ENCODE measurements around the gene SNN.

Gene SNN

DNA sequence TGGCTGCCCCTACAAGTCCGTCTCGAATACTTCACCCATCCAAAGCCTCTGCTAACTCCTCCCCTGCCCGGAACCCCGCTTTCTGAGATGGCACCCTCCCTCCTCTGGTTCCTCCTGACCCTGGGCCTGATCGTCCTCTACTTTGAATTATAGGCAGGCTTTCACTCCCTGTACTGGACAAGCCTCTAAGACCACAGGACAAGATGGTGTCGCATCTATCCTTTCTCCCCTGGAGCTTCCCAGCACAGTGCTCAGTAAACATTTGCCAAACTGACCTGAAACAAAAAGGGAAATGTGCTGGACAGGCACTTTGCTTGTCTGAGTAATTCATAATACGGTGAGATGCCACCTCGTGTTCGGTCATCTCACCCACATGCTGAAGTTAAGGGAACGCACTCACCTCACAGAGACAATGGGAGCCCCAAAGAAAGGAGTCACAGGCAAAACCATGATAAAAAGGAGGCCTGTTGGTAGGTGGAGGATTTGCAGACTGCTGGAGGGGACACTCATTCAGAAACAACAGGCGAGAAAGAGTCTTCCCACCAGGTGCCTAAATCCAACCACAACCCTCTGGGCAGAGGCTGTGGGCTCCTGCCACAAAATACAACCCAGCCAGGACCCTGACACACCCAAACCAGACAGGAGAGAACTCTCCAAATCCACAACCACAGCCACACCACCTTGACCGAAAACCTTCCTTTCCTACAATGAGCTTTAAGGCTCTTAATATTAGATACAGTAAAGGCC lies 28.2 kb downstream of the SNN start:
- DNase-seq (ENCODE audit: low read depth, low spot score), result no peak

DNA sequence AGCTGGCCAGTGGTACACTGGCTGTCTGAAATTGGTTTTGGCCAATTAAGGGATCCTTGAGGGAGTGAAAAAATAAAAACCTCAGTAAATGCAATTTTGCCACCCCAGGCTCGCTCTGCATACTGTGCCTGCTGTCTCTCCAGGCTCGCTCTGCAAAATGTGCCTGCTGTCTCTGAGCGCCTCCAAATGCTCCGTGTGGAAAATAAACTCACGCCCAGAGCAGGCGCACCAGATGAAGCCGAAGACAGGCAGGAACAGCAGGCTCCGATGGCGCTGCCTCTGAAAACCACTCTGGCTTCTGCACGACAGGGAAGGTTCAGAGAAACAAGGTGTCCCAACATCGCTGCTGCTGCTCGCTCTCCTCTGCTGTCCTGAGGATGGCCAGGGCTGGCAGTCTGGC lies 29.1 kb downstream of the SNN start:
- DNase-seq (ENCODE audit: low read depth, low spot score), result no peak

DNA sequence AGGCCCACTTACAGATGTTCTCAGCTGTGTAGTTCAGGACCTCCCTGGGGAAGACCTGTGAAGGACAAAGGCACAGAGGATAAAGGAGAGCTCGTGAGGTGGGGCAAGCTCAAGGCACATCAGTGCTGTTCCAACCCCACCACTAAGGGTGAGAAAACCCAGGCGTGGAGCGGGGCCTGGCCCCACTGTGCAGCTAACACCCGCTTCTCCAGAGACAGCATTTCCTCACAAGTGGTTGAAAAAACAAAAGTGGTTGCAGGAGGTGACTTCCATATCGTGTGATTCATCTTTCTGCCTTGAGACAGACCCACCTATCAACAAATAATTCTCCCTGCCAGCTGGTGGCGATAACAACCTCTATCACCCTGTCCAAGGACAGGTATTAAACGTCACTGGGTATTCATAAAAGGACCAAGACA lies 30.0 kb downstream of the SNN start:
- no peak for DNase-seq (ENCODE audit: low read depth, low spot score)

DNA sequence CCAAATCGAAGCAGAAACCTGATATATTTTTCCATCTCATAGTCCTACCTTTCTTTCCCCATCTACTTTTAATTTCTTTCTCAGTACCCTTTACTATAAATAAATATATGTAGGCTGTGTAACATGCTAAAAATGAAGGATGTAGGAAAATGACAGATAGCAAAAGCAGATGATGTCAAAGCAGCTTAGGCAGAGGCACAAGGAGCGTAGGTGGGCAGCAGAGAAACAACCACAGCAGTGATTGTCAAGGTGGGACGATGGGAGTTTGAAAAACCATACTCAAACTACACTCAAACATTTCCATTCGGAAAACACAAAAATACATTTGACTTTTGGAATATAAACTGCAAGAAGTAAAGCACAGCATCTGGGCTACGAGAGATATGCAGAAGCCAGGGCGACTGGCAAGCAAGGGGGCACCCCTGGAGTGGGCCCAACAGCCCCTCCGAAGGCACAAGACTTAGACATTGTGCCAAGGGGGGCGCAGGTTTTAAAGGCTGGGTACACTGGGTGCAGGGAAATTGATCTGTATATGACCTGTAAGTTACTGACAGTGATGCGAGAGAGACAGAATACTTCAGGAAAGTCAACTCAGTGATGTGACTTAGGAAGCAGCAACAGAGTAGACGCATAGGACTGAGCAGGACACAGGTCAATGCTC lies 31.1 kb downstream of the SNN start:
- DNase-seq (ENCODE audit: low read depth, low spot score), result no peak

DNA sequence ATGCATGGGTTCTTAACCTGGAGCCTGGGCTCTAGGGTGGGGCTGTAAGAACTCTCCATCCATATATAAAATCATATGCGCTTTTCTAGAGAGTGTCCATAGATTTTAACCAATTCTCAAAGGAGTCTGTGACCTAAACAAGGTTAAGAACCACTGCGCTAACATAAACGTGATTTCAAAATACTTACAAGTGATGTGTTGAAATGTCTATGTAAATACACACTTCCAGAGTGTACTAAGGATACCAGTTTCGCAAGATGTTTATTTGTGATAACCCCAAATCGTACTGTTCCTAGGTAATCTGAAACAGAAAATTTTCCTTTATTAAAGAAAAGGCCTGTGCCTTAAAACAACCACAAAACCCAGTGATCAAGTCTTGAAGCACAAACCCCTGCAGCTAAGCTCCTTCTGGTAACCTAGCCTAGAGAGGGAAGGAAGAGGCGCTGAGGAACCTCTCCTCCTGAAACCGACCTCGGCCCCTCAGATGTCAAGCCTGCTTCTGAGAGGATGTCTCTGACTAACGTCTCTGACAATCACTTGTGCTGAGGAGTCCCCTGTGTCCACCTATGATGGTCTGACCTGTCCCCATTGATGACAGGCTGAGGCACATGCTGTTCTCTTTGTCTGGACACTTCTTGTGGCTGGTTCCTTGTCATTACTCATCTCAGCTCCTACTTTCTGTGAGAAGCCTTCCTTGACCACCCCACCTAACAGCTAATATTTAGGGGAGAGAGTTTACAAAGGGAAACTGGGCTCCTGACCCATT lies 32.2 kb downstream of the SNN start:
- no peak for DNase-seq (ENCODE audit: low read depth, low spot score)

DNA sequence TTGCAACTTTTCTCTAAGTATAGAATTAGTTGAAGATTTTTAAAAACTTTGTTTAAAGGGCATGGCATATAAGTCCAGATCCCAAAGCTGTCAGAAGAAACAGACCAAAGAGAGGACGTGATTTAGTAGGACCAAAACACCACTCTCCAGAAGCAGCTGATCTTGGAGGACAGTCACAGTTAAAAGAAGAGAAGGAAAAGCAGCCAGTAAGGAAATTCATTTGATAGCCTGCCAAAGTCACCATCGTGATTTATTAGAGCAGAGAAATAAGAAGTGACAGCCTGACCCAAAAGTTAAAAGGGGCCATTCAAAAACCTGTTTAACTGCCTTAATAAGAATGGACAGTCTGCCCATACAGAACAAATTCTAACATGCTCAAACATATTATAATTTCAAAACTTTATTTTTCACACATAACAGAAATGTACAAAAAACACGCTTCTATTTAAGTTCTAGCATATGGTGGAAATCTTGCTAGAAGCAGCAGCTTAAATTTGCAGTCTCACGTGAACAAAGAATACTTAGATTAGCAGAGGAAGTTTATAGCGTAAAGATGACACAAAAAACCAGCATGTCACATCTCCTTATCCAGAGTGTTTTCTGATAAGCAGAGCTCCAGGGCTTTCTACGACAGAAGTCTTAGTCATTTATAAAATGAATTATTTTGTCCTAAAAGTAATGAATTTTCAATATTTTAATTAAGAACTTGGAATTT lies 37.2 kb downstream of the SNN start:
- no peak for DNase-seq (ENCODE audit: low read depth, low spot score)

DNA sequence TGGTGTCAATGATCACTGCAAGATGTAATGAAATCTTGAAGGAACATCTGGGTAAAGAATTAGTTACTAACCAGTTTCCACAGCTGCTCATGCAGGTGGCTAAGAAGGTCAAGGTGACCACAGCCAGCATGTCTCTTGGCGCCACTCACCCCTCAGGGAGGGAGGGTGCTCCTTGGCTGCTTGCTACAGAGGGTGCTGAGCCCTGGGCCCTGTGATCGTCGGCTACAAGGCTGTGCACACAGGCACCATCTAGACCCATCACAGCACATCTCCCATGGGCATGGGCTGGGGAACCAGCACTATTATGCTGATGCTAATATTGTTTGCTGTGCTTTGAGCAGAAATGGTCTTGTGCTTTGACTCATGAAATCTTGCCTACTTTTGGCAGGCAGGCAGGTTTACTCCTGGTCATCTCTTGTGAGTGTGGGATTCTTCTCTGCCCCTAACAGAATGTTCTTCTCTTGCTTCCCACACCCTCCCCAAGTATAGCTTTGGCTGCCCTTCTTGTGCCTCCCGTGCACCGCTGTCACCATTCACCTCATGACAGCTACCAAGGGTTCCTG lies 38.0 kb downstream of the SNN start:
- DNase-seq (ENCODE audit: low read depth, low spot score), result no peak

DNA sequence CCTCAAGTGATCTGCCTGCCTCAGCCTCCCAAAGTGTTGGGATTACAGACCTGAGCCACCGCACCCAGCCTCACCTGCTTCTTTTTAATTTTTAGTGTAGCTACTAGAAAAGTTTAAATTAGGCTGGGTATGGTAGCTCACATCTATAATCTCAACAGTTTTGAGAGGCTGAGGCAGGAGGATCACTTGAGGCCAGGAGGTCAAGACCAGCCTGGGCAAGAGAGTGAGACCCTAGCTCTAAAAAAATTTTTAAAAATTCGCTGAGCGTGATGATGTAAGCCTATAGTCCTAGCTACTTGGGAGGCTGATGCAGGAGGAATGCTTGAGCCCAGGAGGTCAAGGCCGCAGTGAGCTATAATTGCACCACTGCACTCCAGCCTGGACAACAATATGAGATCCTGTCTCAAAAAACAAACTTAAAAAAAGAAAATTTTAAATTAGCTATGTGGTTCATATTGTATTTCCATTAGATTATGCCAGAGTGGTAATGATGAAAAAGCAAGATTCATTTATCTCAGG lies 39.5 kb downstream of the SNN start:
- DNase-seq (ENCODE audit: low read depth, low spot score), result no peak

DNA sequence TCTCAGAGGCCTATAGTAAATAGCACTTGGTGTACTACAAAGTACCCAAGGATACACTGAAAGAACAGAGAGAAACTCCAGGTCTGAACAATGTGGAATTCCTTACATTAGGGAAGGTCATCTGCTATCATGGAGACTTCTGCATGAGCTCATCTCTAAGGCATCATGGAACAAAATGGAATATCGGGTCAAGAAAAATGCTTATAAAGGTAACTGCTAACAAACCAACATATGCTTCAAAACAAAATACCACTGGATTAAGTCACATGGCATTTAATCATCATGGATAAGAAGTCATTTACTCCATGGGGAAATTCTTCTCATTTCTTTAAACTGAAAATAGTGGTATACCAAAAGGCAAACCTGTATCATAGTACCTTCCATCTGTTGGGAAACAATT lies 40.2 kb downstream of the SNN start:
- no peak for DNase-seq (ENCODE audit: low read depth, low spot score)

DNA sequence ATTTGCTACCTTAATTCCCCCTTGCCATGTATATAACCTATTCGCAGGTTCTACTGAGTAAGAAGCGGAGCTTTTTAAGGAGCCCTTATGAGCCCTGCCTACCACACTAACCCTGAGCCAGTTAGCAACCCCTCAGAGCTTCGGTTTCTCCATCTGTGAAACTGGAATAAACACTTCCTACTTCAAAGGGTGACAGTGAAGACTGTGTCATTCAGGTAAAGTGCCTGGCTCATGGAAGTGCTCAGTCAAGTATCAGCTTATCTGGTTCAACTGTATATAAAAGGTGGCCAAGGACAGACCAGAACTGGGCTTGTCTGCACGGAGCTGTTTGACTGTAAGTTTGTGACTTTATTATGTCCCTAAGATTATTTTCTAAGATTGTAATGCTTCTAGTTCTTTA lies 43.4 kb downstream of the SNN start:
- no peak for DNase-seq (ENCODE audit: low read depth, low spot score)

DNA sequence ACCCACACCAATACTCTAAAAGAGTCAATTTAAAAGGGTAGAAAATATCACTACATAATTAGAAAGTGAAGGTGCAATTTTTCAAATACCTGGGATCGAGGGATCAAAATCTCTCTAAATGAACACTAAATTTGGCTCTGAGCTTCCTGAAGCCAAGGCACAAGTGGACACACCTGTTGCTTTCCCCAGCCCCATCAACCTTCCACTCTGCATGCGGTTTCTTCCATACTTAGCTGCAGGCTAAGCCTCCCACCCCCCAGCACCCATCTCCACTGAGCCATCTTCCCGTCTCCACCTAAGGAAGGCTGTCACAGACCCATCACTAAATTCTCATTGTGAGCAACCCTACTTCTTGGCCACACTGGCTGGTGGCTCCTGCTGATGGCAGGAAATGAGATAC lies 43.9 kb downstream of the SNN start:
- no peak for DNase-seq (ENCODE audit: low read depth, low spot score)

DNA sequence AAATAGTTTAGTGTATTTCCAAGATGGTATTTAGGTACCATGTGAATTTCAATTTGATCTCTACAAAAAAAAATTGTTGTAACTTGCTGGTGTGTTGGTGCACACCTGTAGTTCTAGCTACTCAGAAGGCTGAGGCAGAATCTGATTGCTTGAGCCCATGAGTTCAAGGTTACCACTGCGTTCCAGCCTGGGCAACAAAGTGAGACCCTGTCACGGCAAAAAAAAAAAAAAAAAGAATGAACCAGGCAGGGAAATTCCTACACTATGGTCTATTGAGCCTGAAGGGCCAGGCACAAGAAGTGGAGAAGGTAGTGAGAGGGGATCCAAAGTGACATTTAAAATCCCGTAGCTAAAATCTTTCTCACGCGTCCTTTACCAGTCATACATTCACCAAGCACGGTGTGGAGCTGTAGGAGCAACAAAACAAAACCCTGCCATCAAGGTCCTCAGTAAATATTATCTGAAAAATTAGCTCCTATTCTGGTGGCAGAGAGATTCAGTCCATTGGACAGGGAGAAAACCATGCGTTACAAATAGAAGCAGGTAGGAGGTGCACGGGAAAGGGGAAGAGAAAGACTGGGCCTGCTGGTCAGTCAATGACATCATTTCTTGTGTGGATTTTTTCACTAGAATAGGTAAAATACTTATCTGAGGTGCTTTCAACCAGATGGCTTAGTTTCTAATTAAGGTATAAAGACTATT lies 47.1 kb downstream of the SNN start:
- no peak for DNase-seq (ENCODE audit: low read depth, low spot score)

DNA sequence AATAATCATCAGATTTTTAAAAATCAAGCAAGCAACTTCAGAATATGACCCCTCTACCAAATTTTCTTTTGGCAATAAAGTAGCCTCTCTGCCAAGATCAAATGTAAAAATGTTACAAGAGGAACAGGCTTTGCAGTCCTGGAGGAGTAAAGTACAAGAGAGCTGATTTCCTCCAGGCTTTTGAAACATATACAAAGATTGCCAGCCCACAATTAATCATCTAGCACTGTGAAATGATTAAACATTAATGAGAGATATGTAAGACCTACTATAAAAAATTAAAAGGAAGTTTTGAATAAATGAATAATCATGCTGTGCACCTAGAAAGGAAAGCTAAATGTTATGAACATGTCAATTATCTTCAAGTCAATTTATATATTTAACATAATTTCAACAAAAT lies 48.1 kb downstream of the SNN start:
- no peak for DNase-seq (ENCODE audit: low read depth, low spot score)

DNA sequence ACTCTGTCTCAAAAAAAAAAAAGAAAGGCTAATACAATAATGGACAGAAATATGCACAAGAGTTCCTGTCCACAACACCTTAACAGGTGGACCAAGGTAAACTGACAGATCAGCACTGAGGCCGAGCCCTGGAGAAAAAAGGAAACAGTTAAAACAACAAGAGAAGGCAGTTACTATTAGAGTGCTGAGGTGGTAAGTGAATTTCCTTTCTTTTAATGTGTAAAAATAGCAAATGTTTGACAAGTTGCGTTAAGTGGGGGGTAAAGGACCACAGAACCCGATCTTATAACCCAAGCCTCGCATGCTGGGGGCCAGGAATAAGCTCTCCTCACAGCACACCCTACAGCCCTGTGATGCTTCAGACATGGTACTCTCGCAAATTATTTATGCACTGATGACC lies 49.6 kb downstream of the SNN start:
- no peak for DNase-seq (ENCODE audit: low read depth, low spot score)

DNA sequence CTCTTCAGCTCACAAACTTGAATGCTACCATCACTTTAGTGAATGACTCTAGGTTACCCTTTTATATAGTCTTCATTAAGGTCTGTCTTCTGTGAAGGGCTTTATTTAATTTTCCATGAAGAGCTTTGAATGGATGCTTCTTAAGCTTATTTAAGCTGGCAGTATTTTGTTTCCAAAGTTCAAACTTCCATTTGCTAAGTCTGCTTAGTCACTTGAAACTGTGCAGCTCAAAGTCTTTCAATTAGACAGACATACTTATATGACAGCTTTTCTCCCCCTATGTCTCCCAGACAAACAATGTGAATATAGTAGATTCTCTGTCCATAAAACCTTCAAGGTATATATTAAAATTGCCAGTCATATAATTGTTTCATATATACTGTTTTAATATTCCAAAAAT lies 50.9 kb downstream of the SNN start:
- DNase-seq (ENCODE audit: low read depth, low spot score), result no peak

DNA sequence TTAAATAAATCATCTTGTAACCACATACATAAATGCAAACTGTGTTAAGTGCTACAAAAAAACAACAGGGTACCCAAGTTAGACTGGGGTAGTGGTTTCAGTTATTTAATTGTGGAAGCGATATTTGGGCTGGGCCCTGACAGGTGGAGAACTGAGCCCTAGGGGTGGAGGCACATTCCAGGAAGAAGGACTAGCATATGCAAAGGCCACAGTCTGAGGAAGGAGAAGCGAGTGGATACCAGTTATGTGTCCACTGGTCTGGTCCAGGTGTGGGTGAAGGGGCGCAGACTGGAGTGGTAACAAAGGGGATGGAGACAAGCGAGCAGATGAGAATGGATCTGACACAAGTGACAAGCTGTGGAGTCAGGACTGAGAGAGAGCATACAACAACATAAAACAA lies 51.5 kb downstream of the SNN start:
- DNase-seq (ENCODE audit: low read depth, low spot score), result no peak

DNA sequence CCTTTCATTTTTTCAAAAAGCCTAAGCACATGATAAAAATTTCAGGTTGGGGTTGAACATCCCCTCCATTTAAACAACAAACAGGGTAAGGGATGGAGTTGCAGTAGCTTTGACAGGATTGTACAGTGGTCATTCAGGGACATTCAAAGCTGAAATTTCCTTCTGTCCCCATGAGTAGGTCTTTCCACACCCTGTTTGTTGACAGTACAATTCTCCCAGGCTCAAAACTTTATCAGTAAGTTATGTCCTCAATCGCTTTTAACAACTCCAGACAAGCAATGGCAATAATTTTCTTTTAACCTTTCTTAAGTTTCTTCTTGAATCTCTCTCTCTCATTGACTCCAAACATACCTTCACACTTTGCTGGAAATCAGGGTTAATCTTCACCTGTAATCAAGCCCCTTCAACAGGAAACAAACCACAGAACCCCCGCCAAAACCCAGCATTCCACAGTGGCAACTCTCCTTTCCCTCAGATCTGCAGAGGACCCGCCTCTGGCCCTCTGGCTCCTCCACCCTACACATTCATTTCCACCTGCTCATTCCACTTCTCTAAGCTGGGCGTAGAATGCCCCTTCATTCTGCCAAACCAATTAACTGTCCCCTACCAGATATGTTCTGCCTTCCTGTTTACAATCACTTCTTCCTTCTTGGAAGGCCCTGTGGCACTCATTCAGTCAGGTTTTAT lies 53.7 kb downstream of the SNN start:
- no peak for DNase-seq (ENCODE audit: low read depth, low spot score)

DNA sequence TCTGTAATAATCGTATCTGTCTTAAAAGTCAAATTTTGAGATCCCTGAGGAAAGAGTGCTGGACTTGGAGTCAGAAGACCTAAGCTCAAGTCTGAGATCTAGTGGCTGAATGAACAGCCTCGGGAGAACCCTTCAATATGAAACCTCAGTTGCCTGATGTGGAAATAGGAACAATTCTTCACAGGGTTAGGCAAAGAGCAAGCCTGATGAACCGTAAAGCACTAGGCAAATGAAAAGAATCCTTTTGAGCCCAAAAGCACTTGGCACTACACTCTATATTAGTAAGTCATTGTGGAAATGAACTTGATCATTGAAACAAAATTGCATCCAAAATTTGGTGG lies 54.2 kb downstream of the SNN start:
- DNase-seq (ENCODE audit: low read depth, low spot score), result no peak

DNA sequence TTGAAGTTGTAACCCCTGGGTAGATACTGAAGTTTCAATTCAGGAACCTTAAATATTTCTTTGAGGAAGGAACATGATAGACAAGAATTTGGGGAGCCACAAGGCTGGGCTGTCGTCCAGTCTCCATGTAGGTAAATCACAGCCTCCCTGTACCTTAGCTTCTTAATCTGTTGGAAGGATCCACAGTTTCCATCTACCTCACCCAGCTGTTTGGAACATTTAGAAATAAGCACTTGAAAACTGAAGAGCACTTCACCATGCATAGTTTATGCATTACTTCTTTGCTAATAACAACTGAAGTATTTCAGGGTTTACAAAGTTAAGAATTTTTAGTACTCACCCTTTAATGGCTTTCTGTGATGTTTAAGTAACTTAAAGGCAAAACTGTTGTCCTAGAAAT lies 57.2 kb downstream of the SNN start:
- DNase-seq (ENCODE audit: low read depth, low spot score), result no peak

DNA sequence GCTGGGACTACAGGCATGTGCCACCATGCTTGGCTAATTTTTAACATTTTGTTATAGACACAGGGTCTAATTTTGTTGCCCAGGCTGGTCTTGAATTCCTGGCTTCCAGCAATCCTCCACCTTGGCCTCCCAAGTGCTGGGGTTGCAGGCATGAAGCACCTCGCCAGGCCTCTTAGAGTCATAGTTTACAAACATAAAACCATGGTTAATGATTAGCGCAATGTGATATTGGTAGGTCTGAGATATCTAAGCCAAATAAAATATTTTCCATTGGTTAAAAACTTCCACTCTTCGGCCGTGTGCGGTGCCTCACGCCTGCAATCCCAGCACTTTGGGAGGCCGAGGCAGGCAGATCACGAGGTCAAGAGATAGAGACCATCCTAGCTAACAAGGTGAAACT lies 57.8 kb downstream of the SNN start:
- no peak for DNase-seq (ENCODE audit: low read depth, low spot score)
